Neuronal stem cell (in vitro differentiated cells): Measurements from ENCODE around the gene TGFB2.

Experiments used
- DNase-seq: peaks from one replicate; pipeline ENCODE4 v3.0.0-alpha.2; 2013; ENCODE audit warnings: low spot score
- H2AFZ ChIP-seq: one replicate; pipeline ENCODE4 v1.6.1; 2013; ENCODE audit warnings: mild to moderate bottlenecking, low read length, inconsistent platforms
- H2AK5ac ChIP-seq: 2 replicates; pipeline ENCODE4 v1.6.1; 2013; ENCODE audit warnings: low read depth, mild to moderate bottlenecking, inconsistent platforms, low read length, moderate library complexity, mixed read lengths
- H2BK120ac ChIP-seq: 2 replicates; pipeline ENCODE4 v1.6.1; 2013; ENCODE audit warnings: low read depth, mild to moderate bottlenecking, inconsistent platforms, low read length, moderate library complexity, mixed read lengths
- H2BK12ac ChIP-seq: one replicate; pipeline ENCODE4 v1.6.1; 2013; ENCODE audit warnings: low read length, inconsistent platforms
- H2BK15ac ChIP-seq: 2 replicates; pipeline ENCODE4 v1.6.1; 2013; ENCODE audit warnings: mild to moderate bottlenecking, low read length, inconsistent platforms, mixed read lengths
- H2BK5ac ChIP-seq: one replicate; pipeline ENCODE4 v1.6.1; 2013; ENCODE audit warnings: inconsistent platforms, mild to moderate bottlenecking, low read length, moderate library complexity
- H3K14ac ChIP-seq: one replicate; pipeline ENCODE4 v1.6.1; 2013; ENCODE audit warnings: low read length, inconsistent platforms
- H3K18ac ChIP-seq: 2 replicates; pipeline ENCODE4 v1.6.1; 2013; ENCODE audit warnings: low read length, inconsistent platforms
- H3K23ac ChIP-seq: 2 replicates; pipeline ENCODE4 v1.6.1; 2013; ENCODE audit warnings: low read depth, mild to moderate bottlenecking, mixed read lengths, low read length, inconsistent platforms; ENCODE audit not compliant: poor library complexity
- H3K27ac ChIP-seq: replicated peaks from 3 replicates; pipeline ENCODE4 v1.5.1; 2013; ENCODE audit warnings: low read length, inconsistent platforms
- H3K27me3 ChIP-seq, 3 experiments: 2 replicates each; pipeline ENCODE4 v1.6.1; 2013; ENCODE audit warnings: low read length in 3 of 3, mild to moderate bottlenecking in 2 of 3, inconsistent platforms in 1 of 3, low read depth in 1 of 3, mixed read lengths in 1 of 3, moderate library complexity in 1 of 3; ENCODE audit not compliant: control insufficient read depth in 3 of 3, insufficient read depth in 3 of 3
- H3K36me3 ChIP-seq, 2 donors: replicated peaks in 1 of 2; 2 replicates each; pipeline ENCODE4 v1.6.1; 2013; ENCODE audit warnings: low read length in 2 of 2; ENCODE audit not compliant: control insufficient read depth in 2 of 2, insufficient read depth in 2 of 2
- H3K4ac ChIP-seq: 2 replicates; pipeline ENCODE4 v1.6.1; 2013; ENCODE audit warnings: inconsistent platforms, mild to moderate bottlenecking, low read length, moderate library complexity
- H3K4me1 ChIP-seq, 2 donors: 1 replicate in 1 of 2; 2 replicates in 1 of 2; pipeline ENCODE4 v1.6.1; 2013; ENCODE audit warnings: low read length in 2 of 2, low read depth in 1 of 2; ENCODE audit not compliant: control insufficient read depth in 2 of 2, insufficient read depth in 1 of 2
- H3K4me2 ChIP-seq: one replicate; pipeline ENCODE4 v1.6.1; 2013; ENCODE audit warnings: mild to moderate bottlenecking, low read length, inconsistent platforms; ENCODE audit not compliant: insufficient read depth, poor library complexity, severe bottlenecking
- H3K4me3 ChIP-seq, 2 donors: 2 replicates each; pipeline ENCODE4 v1.5.1; 2013; ENCODE audit warnings: low read length in 2 of 2, mild to moderate bottlenecking in 2 of 2, inconsistent platforms in 1 of 2, moderate library complexity in 1 of 2
- H3K79me1 ChIP-seq: one replicate; pipeline ENCODE4 v1.6.1; 2013; ENCODE audit warnings: low read depth, mild to moderate bottlenecking, inconsistent platforms, low read length, moderate library complexity
- H3K9ac ChIP-seq: one replicate; pipeline ENCODE4 v1.6.1; 2013; ENCODE audit warnings: mild to moderate bottlenecking, low read depth, low read length, inconsistent platforms; ENCODE audit not compliant: poor library complexity
- H3K9me3 ChIP-seq, 2 donors: replicated peaks in 1 of 2; 2 replicates each; pipeline versions ENCODE3 to v1.6.1; 2013; ENCODE audit warnings: low read length in 2 of 2, mild to moderate bottlenecking in 2 of 2, inconsistent platforms in 1 of 2, low read depth in 1 of 2, mixed read lengths in 1 of 2, moderate library complexity in 1 of 2; ENCODE audit not compliant: control insufficient read depth in 2 of 2, insufficient read depth in 1 of 2
- H4K8ac ChIP-seq: one replicate; pipeline ENCODE4 v1.6.1; 2013; ENCODE audit warnings: low read depth, mild to moderate bottlenecking, inconsistent platforms, low read length, moderate library complexity
- H4K91ac ChIP-seq: one replicate; pipeline ENCODE4 v1.6.1; 2013; ENCODE audit warnings: low read length, low read depth, mild to moderate bottlenecking, inconsistent platforms; ENCODE audit not compliant: poor library complexity
- WGBS, 2 donors: extraction: QIAGEN DNeasy Blood & Tissue Kit; methylation state at CpG; one replicate each; pipeline ENCODE4 v1.1.7; 2013; ENCODE audit warnings: missing lambda C conversion rate in 2 of 2, mixed read lengths in 1 of 2; ENCODE audit not compliant: insufficient read length in 2 of 2, insufficient replicate concordance in 1 of 2; ENCODE audit errors: extremely low coverage in 2 of 2; 5-methylcytosine and 5-hydroxymethylcytosine counted together

TGFB2 gene

DNA sequence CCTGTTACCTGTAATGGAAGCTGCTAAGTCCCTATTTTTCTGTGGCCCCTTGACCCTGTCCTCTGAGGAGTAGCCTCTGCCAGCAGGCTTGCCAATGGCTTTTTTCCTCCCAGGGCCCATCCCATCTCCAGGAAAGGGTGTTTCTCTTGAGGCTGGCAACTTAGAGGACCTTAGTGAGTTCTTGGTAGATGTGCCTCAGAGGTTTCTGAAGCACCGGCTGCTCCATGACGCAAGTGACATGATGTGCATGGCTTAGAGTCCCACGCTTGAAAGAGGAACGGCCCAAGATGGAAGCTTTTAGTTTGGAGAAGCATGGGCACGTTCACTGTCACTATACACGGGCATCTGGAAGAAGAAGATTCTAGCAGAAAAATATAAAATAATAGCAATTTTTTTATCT, 63.0 kb downstream of the TGFB2 start:
- Histone ChIP-seq H3K27ac (no peak overlapping the region), H3K27me3 (no peaks in the 10 kb centered on the region), H3K4me3 (no peak overlapping the region), H3K23ac (no peak overlapping the region), H3K18ac (no peak overlapping the region), H2AK5ac (no peak overlapping the region), H2BK5ac (no peak overlapping the region), H3K4me1 (peaks cover 0 to 3% of the 10 kb centered on the region in 2 donors), H2BK12ac (no peak overlapping the region), H4K8ac (no peak overlapping the region), H3K79me1 (no peaks in the 10 kb centered on the region), H4K91ac (no peak overlapping the region), H2AFZ (no peak overlapping the region), H3K4me2 (no peak overlapping the region), H3K9ac (no peak overlapping the region), H3K14ac (no peak overlapping the region), H3K36me3 (no peaks in the 10 kb centered on the region), H2BK120ac (no peak overlapping the region), H3K4ac (no peak overlapping the region), H2BK15ac (no peak overlapping the region), H3K9me3 (no peaks in the 10 kb centered on the region)
- DNase-seq: no peak
- no CpG with 5 or more reads among the region's 6 CpGs for WGBS, 2 donors

GRCh38 chr1:218408942-218409341, 63.8 kb downstream of the TGFB2 start:
- H2BK15ac ChIP-seq: no peak overlapping the region
- no peak overlapping the region for H3K23ac ChIP-seq
- H3K14ac ChIP-seq: no peak overlapping the region
- H3K18ac ChIP-seq: peak overlapping the region; percentile 25
- no CpG with 5 or more reads among the region's 9 CpGs for WGBS, 2 donors
- DNase-seq: no peak
- H3K4me1 ChIP-seq: peaks cover 0 to 3% of the 10 kb centered on the region in 2 donors
- H2BK120ac ChIP-seq: no peak overlapping the region
- H2BK5ac ChIP-seq: no peak overlapping the region
- no peak overlapping the region for H4K8ac ChIP-seq
- no peak overlapping the region for H3K4me3 ChIP-seq
- H2BK12ac ChIP-seq: no peak overlapping the region
- no peak overlapping the region for H3K27ac ChIP-seq
- no peaks in the 10 kb centered on the region for H3K79me1 ChIP-seq
- H3K4me2 ChIP-seq: no peak overlapping the region
- no peaks in the 10 kb centered on the region for H3K9me3 ChIP-seq
- H3K36me3 ChIP-seq: no peaks in the 10 kb centered on the region
- H3K4ac ChIP-seq: no peak overlapping the region
- no peak overlapping the region for H3K9ac ChIP-seq
- no peak overlapping the region for H2AFZ ChIP-seq
- no peaks in the 10 kb centered on the region for H3K27me3 ChIP-seq
- H2AK5ac ChIP-seq: no peak overlapping the region
- no peak overlapping the region for H4K91ac ChIP-seq

GRCh38 chr1:218409946-218410510, 64.9 kb downstream of the TGFB2 start:
- no peak overlapping the region for H2BK5ac ChIP-seq
- no peak overlapping the region for H2BK12ac ChIP-seq
- no peak overlapping the region for H3K23ac ChIP-seq
- H3K4me1 ChIP-seq: peaks cover 0 to 3% of the 10 kb centered on the region in 2 donors
- no peak overlapping the region for H3K14ac ChIP-seq
- no peaks in the 10 kb centered on the region for H3K27me3 ChIP-seq
- no peak overlapping the region for H2BK120ac ChIP-seq
- H3K4me3 ChIP-seq: no peak overlapping the region
- H3K4me2 ChIP-seq: no peak overlapping the region
- no peak overlapping the region for H2BK15ac ChIP-seq
- H4K91ac ChIP-seq: no peak overlapping the region
- WGBS, 2 donors: no CpG with 5 or more reads among the region's 8 CpGs
- no peak for DNase-seq
- no peak overlapping the region for H4K8ac ChIP-seq
- H3K36me3 ChIP-seq: no peaks in the 10 kb centered on the region
- H3K9ac ChIP-seq: no peak overlapping the region
- no peaks in the 10 kb centered on the region for H3K79me1 ChIP-seq
- no peak overlapping the region for H3K18ac ChIP-seq
- H2AFZ ChIP-seq: no peak overlapping the region
- H2AK5ac ChIP-seq: no peak overlapping the region
- no peak overlapping the region for H3K27ac ChIP-seq
- no peaks in the 10 kb centered on the region for H3K9me3 ChIP-seq
- H3K4ac ChIP-seq: no peak overlapping the region

DNA sequence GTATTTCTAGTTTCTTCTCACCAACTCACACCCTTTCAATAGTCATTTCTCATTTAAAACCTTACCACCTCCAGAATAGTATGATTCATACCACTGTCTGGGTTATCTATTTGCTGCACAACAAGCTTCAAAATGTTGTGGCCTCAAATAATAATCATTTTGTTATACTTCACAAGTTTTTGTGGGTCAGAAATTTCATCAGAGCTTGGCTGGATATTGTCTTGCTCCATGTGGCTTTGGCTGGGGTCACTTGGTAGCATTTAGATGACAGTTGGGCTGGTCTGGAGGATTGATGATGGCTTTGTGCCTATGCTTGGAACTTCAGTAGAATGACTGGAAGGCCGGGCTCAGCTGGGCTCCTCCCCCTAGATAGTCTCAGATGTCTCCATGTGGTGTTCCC, 66.0 kb downstream of the TGFB2 start:
- Histone ChIP-seq H2BK120ac (no peak overlapping the region), H2BK15ac (no peak overlapping the region), H3K23ac (no peak overlapping the region), H3K4ac (no peak overlapping the region), H3K79me1 (no peaks in the 10 kb centered on the region), H3K36me3 (no peaks in the 10 kb centered on the region), H4K8ac (no peak overlapping the region), H3K27ac (no peak overlapping the region), H4K91ac (no peak overlapping the region), H3K4me3 (no peak overlapping the region), H2BK12ac (no peak overlapping the region), H3K4me1 (peaks cover 0 to 3% of the 10 kb centered on the region in 2 donors), H2BK5ac (no peak overlapping the region), H3K14ac (no peak overlapping the region), H3K27me3 (no peaks in the 10 kb centered on the region), H3K9me3 (no peaks in the 10 kb centered on the region), H2AK5ac (no peak overlapping the region), H2AFZ (no peak overlapping the region), H3K4me2 (no peak overlapping the region), H3K9ac (no peak overlapping the region), H3K18ac (no peak overlapping the region)
- no CpG with 5 or more reads among the region's 1 CpG for WGBS, 2 donors
- no peak for DNase-seq
